G401.6 (cell line): ENCODE measurements around the gene CTNND2.
"Not testable (repeated sequence)": the region's sequence is repeated elsewhere in the genome, so short reads cannot be mapped to it uniquely, and the experiment has no call there.

Experiments used
- FAIRE-seq: peaks from 2 replicates; lab custom pipeline; 2012; peaks lifted over from hg19 to GRCh38; lab: Jason Lieb, UNC

CTNND2 gene

GRCh38 chr5:11075035-11075805 is 829.0 kb downstream of the CTNND2 start:
- no peak for FAIRE-seq

GRCh38 chr5:11072568-11072967 is 831.7 kb downstream of the CTNND2 start:
- no peak for FAIRE-seq

GRCh38 chr5:11072076-11072475 is 832.2 kb downstream of the CTNND2 start:
- FAIRE-seq = no peak

GRCh38 chr5:11069041-11069440 is 835.2 kb downstream of the CTNND2 start:
- no peak for FAIRE-seq

GRCh38 chr5:11065723-11066122 is 838.5 kb downstream of the CTNND2 start:
- FAIRE-seq = not testable (repeated sequence)

- FAIRE-seq = no peak
These were observed 839.3 kb downstream of the CTNND2 start for GRCh38 chr5:11064763-11065450.

- FAIRE-seq = no peak
These were observed 841.8 kb downstream of the CTNND2 start for GRCh38 chr5:11062397-11062796.

- no peak for FAIRE-seq
These were observed 847.7 kb downstream of the CTNND2 start for GRCh38 chr5:11056560-11056959.

- FAIRE-seq = no peak
These were observed 850.2 kb downstream of the CTNND2 start for GRCh38 chr5:11054014-11054413.

- no peak for FAIRE-seq
These were observed 851.4 kb downstream of the CTNND2 start for GRCh38 chr5:11052871-11053270.

- no peak for FAIRE-seq
These were observed 853.5 kb downstream of the CTNND2 start for GRCh38 chr5:11050596-11051304.

- no peak for FAIRE-seq
These were observed 855.5 kb downstream of the CTNND2 start for GRCh38 chr5:11048760-11049159.

GRCh38 chr5:11047625-11048024 is 856.6 kb downstream of the CTNND2 start:
- FAIRE-seq = no peak

- FAIRE-seq = no peak
These were observed 857.2 kb downstream of the CTNND2 start for GRCh38 chr5:11047030-11047429.

- no peak for FAIRE-seq
These were observed 858.1 kb downstream of the CTNND2 start for GRCh38 chr5:11046160-11046559.

GRCh38 chr5:11045411-11045810 is 858.8 kb downstream of the CTNND2 start:
- no peak for FAIRE-seq

- FAIRE-seq = no peak
These were observed 859.7 kb downstream of the CTNND2 start for GRCh38 chr5:11044581-11044980.

- no peak for FAIRE-seq
These were observed 860.4 kb downstream of the CTNND2 start for GRCh38 chr5:11043881-11044280.

- no peak for FAIRE-seq
These were observed 863.9 kb downstream of the CTNND2 start for GRCh38 chr5:11040345-11040744.

- no peak for FAIRE-seq
These were observed 865.5 kb downstream of the CTNND2 start for GRCh38 chr5:11038772-11039171.

GRCh38 chr5:11037941-11038340 is 866.3 kb downstream of the CTNND2 start:
- FAIRE-seq = no peak

- no peak for FAIRE-seq
These were observed 867.2 kb downstream of the CTNND2 start for GRCh38 chr5:11037080-11037479.

- FAIRE-seq = no peak
These were observed 873.6 kb downstream of the CTNND2 start for GRCh38 chr5:11030671-11031070.
